GM12878 (cell line): Measurements from ENCODE around the gene GRIK1. TPM values are rescaled to one million over a fixed set of nuclear protein-coding genes. Genes with fewer than 3 reads are reported as not detected.

ENCODE experiments used
- ATAC-seq: fragments of 200-7000 bp; cut with Tn5 transposase; 3 replicates; pipeline ENCODE4 v1.9.1; 2020; ENCODE audit warnings: mild to moderate bottlenecking, moderate library complexity
- BruUV-seq: library from RNA; stranded (reverse); fragments of 400-500 nt; replicated peaks from 2 replicates; lab custom pipeline; 2021; lab: Mats Ljungman, UMichigan
- CTCF ChIA-PET: fragments of 300-600 bp; sonication (Branson Sonifier 250); formaldehyde crosslinking; extraction: SDS; loops from one replicate; lab custom pipeline; 2021; ENCODE audit warnings: inconsistent platforms; lab: Yijun Ruan, JAX
- POLR2A ChIA-PET: fragments of 350-600 bp; formaldehyde crosslinking; extraction: SDS; loops from one replicate; lab custom pipeline; 2021; ENCODE audit warnings: inconsistent platforms; lab: Charles Lee
- RAD21 ChIA-PET: fragments of 300-600 bp; sonication (Branson Sonifier 250); formaldehyde crosslinking; loops from one replicate; lab custom pipeline; 2023; ENCODE audit warnings: antibody characterized with exemption; ENCODE audit not compliant: unreplicated experiment; lab: Charles Lee
- SMC1A ChIA-PET: fragments of 300-600 bp; sonication (Branson Sonifier 250); formaldehyde crosslinking; loops from one replicate; lab custom pipeline; 2023; ENCODE audit not compliant: unreplicated experiment, uncharacterized antibody; lab: Charles Lee
- DNase-seq: peaks from one replicate; pipeline ENCODE4 v3.0.0-alpha.2; 2011; ENCODE audit warnings: low read depth, low spot score
- FAIRE-seq: peaks from 3 replicates; lab custom pipeline; 2011; peaks lifted over from hg19 to GRCh38; lab: Jason Lieb, UNC
- H2AFZ ChIP-seq: 2 replicates; pipeline ENCODE4 v1.6.0; 2011; ENCODE audit warnings: low read depth, low read length, control low read depth; ENCODE audit not compliant: control insufficient read depth
- H3K27ac ChIP-seq: 2 replicates; pipeline ENCODE4 v1.5.1; 2011; ENCODE audit warnings: control low read depth; ENCODE audit not compliant: control insufficient read depth, insufficient read depth
- H3K27me3 ChIP-seq, 2 experiments: replicated peaks in 1 of 2; 2 replicates each; pipeline versions ENCODE4 v1.6.0 to v1.6.1; 2011; ENCODE audit warnings: low read length in 1 of 2; ENCODE audit not compliant: control insufficient read depth in 2 of 2, insufficient read depth in 2 of 2
- H3K36me3 ChIP-seq, 2 experiments: 2 replicates each; pipeline ENCODE4 v1.5.1; 2011; ENCODE audit warnings: low read length in 1 of 2; ENCODE audit not compliant: control insufficient read depth in 2 of 2, insufficient read depth in 2 of 2
- H3K4me1 ChIP-seq: 2 replicates; pipeline ENCODE4 v1.6.1; 2011; ENCODE audit warnings: mild to moderate bottlenecking, low read length, moderate library complexity, mixed read lengths; ENCODE audit not compliant: control insufficient read depth, insufficient read depth
- H3K4me2 ChIP-seq: 2 replicates; pipeline ENCODE4 v1.6.0; 2011; ENCODE audit warnings: control low read depth; ENCODE audit not compliant: control insufficient read depth, insufficient read depth
- H3K4me3 ChIP-seq: fragments of 200-600 bp; sonication (generic); 2 replicates; pipeline ENCODE4 v1.5.1; 2016
- H3K79me2 ChIP-seq: 2 replicates; pipeline ENCODE4 v1.6.0; 2011; ENCODE audit warnings: low read length; ENCODE audit not compliant: control insufficient read depth, insufficient read depth
- H3K9ac ChIP-seq: 2 replicates; pipeline ENCODE4 v1.8.0; 2011; ENCODE audit warnings: low read length, control low read depth, mixed read lengths; ENCODE audit not compliant: control insufficient read depth, insufficient read depth
- H3K9me3 ChIP-seq: replicated peaks from 3 replicates; pipeline ENCODE4 v1.5.1; 2011; ENCODE audit warnings: mild to moderate bottlenecking, low read length; ENCODE audit not compliant: control insufficient read depth, insufficient read depth
- H4K20me1 ChIP-seq: 2 replicates; pipeline ENCODE4 v1.6.0; 2011; ENCODE audit not compliant: control insufficient read depth, insufficient read depth
- E2F8 ChIP-seq: fragments of 450-650 bp; IDR thresholded peaks from 2 replicates; pipeline ENCODE4 v1.6.1; 2018; ENCODE audit warnings: mild to moderate bottlenecking, low read depth, moderate library complexity; ENCODE audit not compliant: partially characterized antibody
- MYC ChIP-seq: IDR thresholded peaks from 2 replicates; pipeline ENCODE4 v1.6.1; 2011; ENCODE audit warnings: mild to moderate bottlenecking, low read length, moderate library complexity, inconsistent platforms; ENCODE audit not compliant: insufficient read depth, insufficient replicate concordance, insufficient read length, severe bottlenecking
- NFYB ChIP-seq: IDR thresholded peaks from 2 replicates; pipeline ENCODE4 v1.6.1; 2011; ENCODE audit warnings: low read depth, mild to moderate bottlenecking, low read length, improper control_type of control experiment, moderate library complexity; ENCODE audit not compliant: insufficient read depth
- USF2 ChIP-seq: IDR thresholded peaks from 2 replicates; pipeline ENCODE4 v1.6.1; 2011; ENCODE audit warnings: low read depth, low read length, improper control_type of control experiment, borderline replicate concordance
- WGBS: methylation state at CpG from one replicate; pipeline ENCODE4 v1.1.6; 2016; ENCODE audit warnings: low lambda C conversion rate; ENCODE audit not compliant: insufficient replicate concordance, insufficient coverage; ENCODE audit errors: missing lambda C conversion rate; 5-methylcytosine and 5-hydroxymethylcytosine counted together
- in situ Hi-C: fragments of 300-500 bp; cut with MboI; formaldehyde crosslinking; loops from 9 replicates; pipeline ENCODE4 v1.14.3; 2018; ENCODE audit warnings: mixed read lengths
- intact Hi-C: fragments of 100-400 bp; cut with micrococcal nuclease; formaldehyde crosslinking; loops from one replicate; pipeline ENCODE4 v1.14.2; 2022; ENCODE audit not compliant: unreplicated experiment
- polyA plus RNA-seq, 11 experiments: library from polyadenylated mRNA; depleted of rRNA in 4 of 11; unstranded in 6 of 11; stranded (reverse) in 5 of 11; fragments of >200 nt; fragmentation: Nextera tagmentation in 4 of 11; fragmentation: Illumina TruSeq in 1 of 11; extraction: Ambion mirVana in 4 of 11; extraction: Trizol in 1 of 11; gene quantifications; 1 replicate in 1 of 11; 2 replicates in 10 of 11; pipeline versions ENCODE4 v1.2.1 to v1.2.3, GENCODE V29; 2011 to 2016; ENCODE audit warnings: inconsistent platforms in 2 of 11, missing spikeins in 2 of 11, low read depth in 1 of 11
- total RNA-seq, 4 experiments: library from RNA; depleted of rRNA in 3 of 4; stranded (reverse); fragments of >200 nt in 3 of 4; fragmentation: Illumina TruSeq in 1 of 4; extraction: Trizol in 1 of 4; gene quantifications; 2 replicates each; pipeline versions ENCODE4 v1.2.1 to v1.2.3, GENCODE V29; 2013 to 2021

GRIK1 gene
- total and polyA plus RNA-seq, 10 of the 15 experiments (the other 5 are each of a cell fraction or from before 2014, with no cell fraction given) = 0.05 to 0.13 (median 0.09) TPM; not detected in 7

DNA sequence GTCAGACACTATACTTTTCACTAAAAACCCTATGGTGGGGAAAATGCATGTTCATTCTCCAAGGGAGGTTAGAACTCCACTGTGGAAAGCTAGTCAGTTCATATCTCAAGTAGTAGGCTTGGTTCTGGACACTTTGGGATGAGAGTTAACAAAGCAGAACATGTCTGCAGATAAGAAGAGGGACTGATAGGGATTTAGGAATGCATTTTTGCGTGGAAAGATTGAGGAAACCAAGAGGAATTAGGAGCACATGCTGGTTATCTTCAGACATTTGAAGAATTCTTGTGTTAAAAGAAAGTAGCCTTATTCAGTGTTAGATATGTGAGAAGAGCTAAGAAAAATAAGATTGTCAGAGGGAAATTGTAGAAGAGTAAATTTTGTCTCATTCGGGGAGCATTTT, 1.2 kb upstream of the GRIK1 start:
- RAD21 ChIA-PET = no interaction called here
- no peaks in the 10 kb centered on the region for H3K4me1 ChIP-seq
- 35% methylated on average over 2 of the region's 2 CpGs for WGBS
- H3K27ac ChIP-seq = no peak overlapping the region
- POLR2A ChIA-PET = no interaction called here
- no peaks in the 10 kb centered on the region; a peak in 1 of 4 replicates for H3K27me3 ChIP-seq
- H3K9ac ChIP-seq = no peak overlapping the region
- no peaks in the 10 kb centered on the region for H3K9me3 ChIP-seq
- H4K20me1 ChIP-seq = no peaks in the 10 kb centered on the region
- CTCF ChIA-PET = no interaction called here
- H3K4me2 ChIP-seq = no peak overlapping the region
- H2AFZ ChIP-seq = no peak overlapping the region
- DNase-seq (no peak), ATAC-seq (no peak), FAIRE-seq (no peak)
- H3K36me3 ChIP-seq = no peaks in the 10 kb centered on the region
- BruUV-seq = no TSS peak
- intact Hi-C loops (no loop called here), in situ Hi-C loops (no loop called here)
- SMC1A ChIA-PET = no interaction called here
- TF ChIP-seq MYC = no peak
- no peaks in the 10 kb centered on the region for H3K79me2 ChIP-seq
- no peak overlapping the region for H3K4me3 ChIP-seq

DNA sequence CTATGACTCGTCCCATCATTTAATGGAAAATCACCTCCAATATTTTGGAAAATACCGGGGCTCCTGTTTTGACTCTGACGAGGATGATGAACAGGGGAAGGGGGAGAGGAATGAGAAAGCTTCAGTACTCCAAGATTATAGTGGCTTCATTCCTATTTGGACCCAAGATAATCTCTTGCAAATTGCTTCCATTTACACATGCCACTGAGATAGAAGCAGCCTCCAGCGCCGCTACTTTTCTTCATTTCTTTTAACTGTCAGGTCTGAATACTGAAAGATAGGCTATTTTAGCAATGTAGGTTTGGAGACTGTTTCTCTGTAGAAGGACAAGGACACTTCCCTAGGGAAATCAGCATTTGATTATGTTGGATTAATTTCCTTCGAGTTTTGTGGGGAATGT, 565 bp upstream of the GRIK1 start:
- TF ChIP-seq NFYB = no peak
- no peak for TF ChIP-seq E2F8
- TF ChIP-seq USF2 = no peak
- WGBS = 3% methylated on average over 6 of the region's 6 CpGs
- in situ Hi-C loops = no loop called here
- Histone ChIP-seq H3K79me2 (no peaks in the 10 kb centered on the region), H4K20me1 (no peaks in the 10 kb centered on the region), H3K36me3 (no peaks in the 10 kb centered on the region), H3K4me2 (no peak overlapping the region), H3K27me3 (no peaks in the 10 kb centered on the region; a peak in 1 of 4 replicates), H3K4me1 (no peaks in the 10 kb centered on the region), H2AFZ (no peak overlapping the region), H3K9me3 (no peaks in the 10 kb centered on the region), H3K9ac (no peak overlapping the region), H3K27ac (no peak overlapping the region), H3K4me3 (no peak overlapping the region)
- ChIA-PET POLR2A (no interaction called here), RAD21 (no interaction called here), SMC1A (no interaction called here), CTCF (no interaction called here)
- no peak for DNase-seq
- no TSS peak for BruUV-seq
- intact Hi-C loops = no loop called here
- FAIRE-seq = no peak
- ATAC-seq = no peak
